Trophoblast cell (in vitro differentiated cells and primary cell): Measurements from ENCODE around the gene SORL1.

Source experiments
- DNase-seq, 2 donors: peaks; one replicate each; pipeline ENCODE4 v3.0.0-alpha.2; 2016
- H2AFZ ChIP-seq: 2 replicates; pipeline ENCODE4 v1.6.1; 2013; ENCODE audit warnings: low read length, moderate library complexity, mild to moderate bottlenecking; ENCODE audit not compliant: insufficient read depth, poor library complexity
- H2AK5ac ChIP-seq: 2 replicates; pipeline ENCODE4 v1.6.1; 2013; ENCODE audit warnings: mild to moderate bottlenecking, low read length
- H2BK120ac ChIP-seq: 2 replicates; pipeline ENCODE4 v1.6.1; 2013; ENCODE audit warnings: low read length, mild to moderate bottlenecking, moderate library complexity; ENCODE audit not compliant: insufficient read depth, poor library complexity
- H2BK12ac ChIP-seq: 2 replicates; pipeline ENCODE4 v1.6.1; 2013; ENCODE audit warnings: mild to moderate bottlenecking, low read length, moderate library complexity
- H2BK5ac ChIP-seq: 2 replicates; pipeline ENCODE4 v1.6.1; 2013; ENCODE audit warnings: low read length, low read depth, moderate library complexity, mild to moderate bottlenecking; ENCODE audit not compliant: poor library complexity
- H3K14ac ChIP-seq: 2 replicates; pipeline ENCODE4 v1.6.1; 2013; ENCODE audit warnings: mild to moderate bottlenecking, low read length
- H3K18ac ChIP-seq: 2 replicates; pipeline ENCODE4 v1.6.1; 2013; ENCODE audit warnings: mild to moderate bottlenecking, low read length
- H3K23ac ChIP-seq: 2 replicates; pipeline ENCODE4 v1.6.1; 2013; ENCODE audit warnings: low read length
- H3K27ac ChIP-seq: 2 replicates; pipeline ENCODE4 v1.5.1; 2013; ENCODE audit warnings: low read depth, mild to moderate bottlenecking, inconsistent platforms, low read length, moderate library complexity
- H3K27me3 ChIP-seq: 2 replicates; pipeline ENCODE4 v1.6.1; 2013; ENCODE audit warnings: inconsistent platforms, mild to moderate bottlenecking, low read length, moderate library complexity; ENCODE audit not compliant: insufficient read depth
- H3K36me3 ChIP-seq, 2 experiments: 1 replicate in 1 of 2; 2 replicates in 1 of 2; pipeline ENCODE4 v1.6.1; 2013; ENCODE audit warnings: low read length in 2 of 2, mild to moderate bottlenecking in 2 of 2, moderate library complexity in 1 of 2; ENCODE audit not compliant: insufficient read depth in 2 of 2, control insufficient read depth in 1 of 2
- H3K4ac ChIP-seq: 2 replicates; pipeline ENCODE4 v1.6.1; 2013; ENCODE audit warnings: low read depth, mild to moderate bottlenecking, low read length, moderate library complexity
- H3K4me1 ChIP-seq, 2 experiments: 1 replicate in 1 of 2; 2 replicates in 1 of 2; pipeline ENCODE4 v1.6.1; 2013; ENCODE audit warnings: low read length in 2 of 2, mild to moderate bottlenecking in 2 of 2, moderate library complexity in 1 of 2; ENCODE audit not compliant: insufficient read depth in 2 of 2, control insufficient read depth in 1 of 2
- H3K4me2 ChIP-seq: 2 replicates; pipeline ENCODE4 v1.6.1; 2013; ENCODE audit warnings: inconsistent platforms, mild to moderate bottlenecking, low read length, moderate library complexity
- H3K4me3 ChIP-seq: 2 replicates; pipeline ENCODE4 v1.5.1; 2013; ENCODE audit warnings: mild to moderate bottlenecking, low read depth, low read length, inconsistent platforms
- H3K79me1 ChIP-seq: one replicate; pipeline ENCODE4 v1.6.1; 2013; ENCODE audit warnings: low read length
- H3K79me2 ChIP-seq: 2 replicates; pipeline ENCODE4 v1.6.1; 2013; ENCODE audit warnings: low read length, mild to moderate bottlenecking; ENCODE audit not compliant: control insufficient read depth, insufficient read depth, poor library complexity
- H3K9ac ChIP-seq: 2 replicates; pipeline ENCODE4 v1.6.1; 2013; ENCODE audit warnings: mild to moderate bottlenecking, low read length
- H3K9me3 ChIP-seq: 2 replicates; pipeline ENCODE4 v1.6.1; 2013; ENCODE audit warnings: low read depth, mild to moderate bottlenecking, control low read depth, inconsistent platforms, low read length; ENCODE audit not compliant: insufficient read depth
- H4K12ac ChIP-seq: 2 replicates; pipeline ENCODE4 v1.6.1; 2013; ENCODE audit warnings: low read depth, mild to moderate bottlenecking, low read length, moderate library complexity
- H4K8ac ChIP-seq: 2 replicates; pipeline ENCODE4 v1.6.1; 2013; ENCODE audit warnings: low read depth, mild to moderate bottlenecking, low read length, moderate library complexity
- H4K91ac ChIP-seq: one replicate; pipeline ENCODE4 v1.6.1; 2013; ENCODE audit warnings: low read depth, mild to moderate bottlenecking, low read length, moderate library complexity
- WGBS: extraction: QIAGEN DNeasy Blood & Tissue Kit; methylation state at CpG from one replicate; pipeline ENCODE4 v1.1.7; 2013; ENCODE audit warnings: missing lambda C conversion rate; ENCODE audit not compliant: insufficient read length, insufficient coverage; ENCODE audit errors: extremely low coverage; 5-methylcytosine and 5-hydroxymethylcytosine counted together

SORL1 gene

DNA sequence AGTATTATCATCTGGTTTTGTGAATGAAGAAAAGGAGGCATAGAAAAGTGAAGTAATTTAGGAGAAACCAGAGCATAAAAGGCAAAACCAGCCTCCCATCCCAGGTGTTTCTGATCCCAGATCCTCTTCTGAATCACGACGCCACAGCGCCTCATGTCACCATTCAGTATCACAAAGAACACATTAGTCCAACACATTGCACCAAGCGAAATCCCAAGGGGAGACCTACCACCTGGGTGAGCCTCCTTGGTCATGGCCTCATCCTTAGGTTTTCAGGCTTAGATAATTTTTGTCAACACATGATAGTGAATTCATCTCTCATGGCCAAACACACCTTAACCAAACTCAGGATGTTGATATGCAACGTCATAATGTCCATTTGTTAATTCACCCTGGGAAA is 182.2 kb downstream of the SORL1 start:
- no peak for DNase-seq
- Histone ChIP-seq H3K23ac (no peak overlapping the region), H2BK12ac (no peak overlapping the region), H3K27ac (no peak overlapping the region), H2BK120ac (no peak overlapping the region), H2AFZ (no peak overlapping the region), H3K27me3 (no peaks in the 10 kb centered on the region), H3K4ac (no peak overlapping the region), H3K36me3 (no peaks in the 10 kb centered on the region), H3K4me2 (no peak overlapping the region), H4K8ac (no peak overlapping the region), H3K79me2 (no peaks in the 10 kb centered on the region), H3K9me3 (no peaks in the 10 kb centered on the region), H3K9ac (no peak overlapping the region), H3K4me1 (no peaks in the 10 kb centered on the region), H3K14ac (no peak overlapping the region), H4K12ac (no peak overlapping the region), H3K79me1 (no peaks in the 10 kb centered on the region), H2AK5ac (no peak overlapping the region), H3K18ac (no peak overlapping the region), H3K4me3 (no peak overlapping the region), H2BK5ac (no peak overlapping the region), H4K91ac (no peak overlapping the region)
- WGBS: no CpG with 5 or more reads among the region's 5 CpGs

GRCh38 chr11:121634889-121635288 is 182.8 kb downstream of the SORL1 start:
- peak in 1 of 2 donors; percentile 11 for DNase-seq
- H3K36me3 ChIP-seq: no peaks in the 10 kb centered on the region
- WGBS: no CpG with 5 or more reads among the region's 7 CpGs
- H2AK5ac ChIP-seq: no peak overlapping the region
- H3K23ac ChIP-seq: no peak overlapping the region
- no peak overlapping the region for H2BK120ac ChIP-seq
- H4K8ac ChIP-seq: no peak overlapping the region
- H3K4me3 ChIP-seq: no peak overlapping the region
- H3K18ac ChIP-seq: no peak overlapping the region
- H4K91ac ChIP-seq: no peak overlapping the region
- no peaks in the 10 kb centered on the region for H3K9me3 ChIP-seq
- no peaks in the 10 kb centered on the region for H3K79me2 ChIP-seq
- no peak overlapping the region for H4K12ac ChIP-seq
- no peak overlapping the region for H3K4me2 ChIP-seq
- no peaks in the 10 kb centered on the region for H3K79me1 ChIP-seq
- H3K4ac ChIP-seq: no peak overlapping the region
- no peak overlapping the region for H2AFZ ChIP-seq
- no peaks in the 10 kb centered on the region for H3K27me3 ChIP-seq
- H3K4me1 ChIP-seq: no peaks in the 10 kb centered on the region
- no peak overlapping the region for H3K27ac ChIP-seq
- no peak overlapping the region for H2BK5ac ChIP-seq
- H3K14ac ChIP-seq: no peak overlapping the region
- no peak overlapping the region for H3K9ac ChIP-seq
- no peak overlapping the region for H2BK12ac ChIP-seq

- no peak overlapping the region for H4K12ac ChIP-seq
- H3K36me3 ChIP-seq: no peaks in the 10 kb centered on the region
- no peaks in the 10 kb centered on the region for H3K79me2 ChIP-seq
- H3K18ac ChIP-seq: no peak overlapping the region
- no peak overlapping the region for H3K23ac ChIP-seq
- H3K4me1 ChIP-seq: no peaks in the 10 kb centered on the region
- no peak overlapping the region for H2BK5ac ChIP-seq
- no CpG with 5 or more reads among the region's 2 CpGs for WGBS
- H3K9me3 ChIP-seq: no peaks in the 10 kb centered on the region
- H4K91ac ChIP-seq: no peak overlapping the region
- H3K4me2 ChIP-seq: no peak overlapping the region
- no peak for DNase-seq
- H3K27me3 ChIP-seq: no peaks in the 10 kb centered on the region
- H3K79me1 ChIP-seq: no peaks in the 10 kb centered on the region
- H3K4me3 ChIP-seq: no peak overlapping the region
- H3K4ac ChIP-seq: no peak overlapping the region
- H2BK12ac ChIP-seq: no peak overlapping the region
- no peak overlapping the region for H4K8ac ChIP-seq
- no peak overlapping the region for H2AFZ ChIP-seq
- H3K14ac ChIP-seq: no peak overlapping the region
- H2AK5ac ChIP-seq: no peak overlapping the region
- H3K27ac ChIP-seq: no peak overlapping the region
- no peak overlapping the region for H3K9ac ChIP-seq
- no peak overlapping the region for H2BK120ac ChIP-seq
Measured at GRCh38 chr11:121636081-121636799, 184.1 kb downstream of the SORL1 start.

- no peak overlapping the region for H3K14ac ChIP-seq
- no peak overlapping the region for H2BK5ac ChIP-seq
- no peak overlapping the region for H2BK12ac ChIP-seq
- no peaks in the 10 kb centered on the region for H3K79me1 ChIP-seq
- no peak for DNase-seq
- H4K8ac ChIP-seq: no peak overlapping the region
- H3K4ac ChIP-seq: no peak overlapping the region
- no peaks in the 10 kb centered on the region for H3K79me2 ChIP-seq
- no peak overlapping the region for H4K12ac ChIP-seq
- H3K27ac ChIP-seq: no peak overlapping the region
- no peak overlapping the region for H3K4me2 ChIP-seq
- H3K9ac ChIP-seq: no peak overlapping the region
- H2AFZ ChIP-seq: no peak overlapping the region
- H3K4me3 ChIP-seq: no peak overlapping the region
- H3K23ac ChIP-seq: no peak overlapping the region
- H3K9me3 ChIP-seq: no peaks in the 10 kb centered on the region
- no peaks in the 10 kb centered on the region for H3K4me1 ChIP-seq
- H2AK5ac ChIP-seq: no peak overlapping the region
- no peaks in the 10 kb centered on the region for H3K36me3 ChIP-seq
- H2BK120ac ChIP-seq: no peak overlapping the region
- H3K18ac ChIP-seq: no peak overlapping the region
- no CpG with 5 or more reads among the region's 5 CpGs for WGBS
- no peak overlapping the region for H4K91ac ChIP-seq
- no peaks in the 10 kb centered on the region for H3K27me3 ChIP-seq
Measured at GRCh38 chr11:121636800-121637176, 184.7 kb downstream of the SORL1 start.
